HG02885 (cell line): ENCODE data around the gene EFHD2.
"Not testable (repeated sequence)": the region's sequence is repeated elsewhere in the genome, so short reads cannot be mapped to it uniquely, and the experiment has no call there.

Source experiments
- ATAC-seq: cut with Tn5 transposase; IDR thresholded peaks from one replicate; pipeline ENCODE4 v1.9.1; 2021; ENCODE audit warnings: mild to moderate bottlenecking; ENCODE audit not compliant: unreplicated experiment, poor library complexity

EFHD2 gene

DNA sequence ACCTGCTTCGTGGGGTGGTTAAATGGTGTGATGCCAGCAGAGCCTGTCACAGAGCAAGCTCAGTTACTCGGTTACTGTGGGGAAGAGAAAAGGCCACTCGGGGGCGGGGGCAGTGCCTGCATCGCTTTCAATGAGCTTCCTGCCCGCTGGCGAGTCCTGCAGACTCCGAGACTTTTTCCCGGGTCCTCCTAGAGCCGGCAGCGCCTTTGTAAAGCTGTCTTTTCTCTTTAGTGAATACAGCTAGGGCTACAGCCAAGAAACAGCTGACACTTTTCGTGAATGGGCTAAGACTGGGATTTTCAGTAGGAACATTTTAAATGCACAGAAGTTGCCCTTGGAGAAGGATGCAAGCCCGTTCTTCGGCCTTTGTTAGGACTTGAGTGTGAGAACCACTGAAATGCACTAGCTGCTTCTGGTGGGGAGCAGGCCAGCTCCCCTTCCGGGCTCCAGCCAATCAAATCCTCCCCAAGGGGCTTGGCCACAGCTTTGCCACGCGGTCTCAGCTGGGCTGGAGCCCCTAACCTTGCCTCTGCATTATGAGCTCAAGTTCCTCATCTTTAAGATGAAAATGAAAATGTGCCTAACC is 23.4 kb upstream of the EFHD2 start:
- no peak for ATAC-seq

DNA sequence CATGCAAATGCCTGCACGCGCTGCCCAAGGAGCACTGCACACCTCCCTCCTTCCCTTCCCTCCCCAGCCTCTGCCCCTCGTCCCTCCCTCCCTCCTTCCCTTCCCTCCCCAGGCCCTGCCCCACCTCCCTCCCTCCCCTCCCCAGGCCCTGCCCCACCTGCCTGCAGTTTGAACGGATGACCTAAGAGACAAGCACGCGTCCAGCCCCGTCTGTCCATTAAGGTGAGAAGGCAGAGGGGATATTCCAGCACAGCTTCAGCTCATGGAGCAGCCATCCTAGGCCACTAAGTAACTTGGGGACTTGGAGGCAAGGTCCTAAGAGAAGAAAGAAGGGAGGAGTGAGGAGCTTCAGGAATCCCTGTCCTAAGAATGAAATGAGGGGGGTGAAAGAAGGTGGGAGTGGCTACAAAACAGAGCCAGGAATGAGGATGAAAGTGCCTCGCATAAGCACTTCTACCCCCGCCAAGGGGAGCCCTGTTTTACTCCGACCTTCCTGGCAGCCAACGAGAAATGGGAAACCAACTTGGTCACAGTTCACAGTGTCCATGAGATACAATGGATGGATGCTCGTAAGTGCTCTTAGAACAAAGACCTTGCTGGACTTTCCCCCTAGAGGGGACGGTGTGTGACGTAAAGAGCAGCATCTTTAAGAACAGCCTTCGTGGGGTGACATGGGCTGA is 21.3 kb upstream of the EFHD2 start:
- no peak for ATAC-seq

DNA sequence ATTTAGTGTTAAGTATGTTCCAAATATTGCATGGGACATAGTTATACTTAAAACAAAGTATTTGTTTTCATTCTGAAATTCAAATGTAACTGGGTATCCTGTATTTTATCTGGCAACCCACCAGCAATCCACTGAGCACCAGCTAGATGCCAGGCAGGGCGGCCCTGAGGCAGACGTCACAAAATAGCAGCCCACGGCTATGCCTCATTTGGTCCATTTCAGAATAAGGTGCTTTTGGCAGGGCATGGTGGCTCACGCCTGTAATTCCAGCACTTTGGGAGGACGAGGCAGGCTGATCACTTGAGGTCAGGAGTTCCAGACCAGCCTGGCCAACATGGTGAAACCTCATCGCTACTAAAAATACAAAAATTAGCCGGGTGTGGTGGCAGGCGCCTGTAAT is 19.9 kb upstream of the EFHD2 start:
- not testable (repeated sequence) for ATAC-seq

DNA sequence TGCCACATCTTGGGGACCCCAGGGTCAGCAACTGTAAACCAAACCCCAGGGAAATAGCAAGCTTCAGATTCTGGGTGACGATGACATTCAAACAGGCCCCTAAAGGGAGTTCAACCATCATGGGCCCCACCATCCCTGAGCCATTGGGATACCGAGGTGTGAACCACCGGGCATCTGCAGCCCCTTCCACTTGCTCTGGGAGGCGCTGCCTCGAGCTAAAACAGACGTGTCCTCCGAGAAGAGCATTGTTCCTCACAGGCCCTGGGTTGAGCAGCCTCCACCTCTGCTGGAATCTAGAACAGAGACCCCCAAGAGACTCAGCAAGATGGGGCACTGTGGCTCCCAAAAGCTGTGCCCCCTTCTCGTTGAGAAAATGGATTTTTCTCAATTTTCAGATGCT is 19.0 kb upstream of the EFHD2 start:
- ATAC-seq = no peak

DNA sequence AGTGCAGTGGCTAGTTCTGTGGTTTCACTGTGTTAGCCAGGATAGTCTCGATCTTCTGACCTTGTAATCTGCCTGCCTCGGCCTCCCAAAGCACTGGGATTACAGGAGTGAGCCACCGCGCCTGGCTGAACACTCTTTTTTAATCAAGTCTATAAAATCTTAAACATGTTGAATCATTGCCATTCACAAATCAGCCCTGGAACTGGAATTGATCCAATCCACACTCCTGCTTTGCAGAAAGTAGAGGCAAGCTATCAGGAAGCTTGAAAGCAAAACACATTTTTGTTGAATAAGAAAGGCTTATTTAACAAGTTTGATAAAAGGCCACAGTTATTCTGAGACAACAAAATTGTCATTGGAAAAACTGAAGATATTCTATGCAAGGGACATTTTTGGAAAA is 18.3 kb upstream of the EFHD2 start:
- ATAC-seq = no peak

DNA sequence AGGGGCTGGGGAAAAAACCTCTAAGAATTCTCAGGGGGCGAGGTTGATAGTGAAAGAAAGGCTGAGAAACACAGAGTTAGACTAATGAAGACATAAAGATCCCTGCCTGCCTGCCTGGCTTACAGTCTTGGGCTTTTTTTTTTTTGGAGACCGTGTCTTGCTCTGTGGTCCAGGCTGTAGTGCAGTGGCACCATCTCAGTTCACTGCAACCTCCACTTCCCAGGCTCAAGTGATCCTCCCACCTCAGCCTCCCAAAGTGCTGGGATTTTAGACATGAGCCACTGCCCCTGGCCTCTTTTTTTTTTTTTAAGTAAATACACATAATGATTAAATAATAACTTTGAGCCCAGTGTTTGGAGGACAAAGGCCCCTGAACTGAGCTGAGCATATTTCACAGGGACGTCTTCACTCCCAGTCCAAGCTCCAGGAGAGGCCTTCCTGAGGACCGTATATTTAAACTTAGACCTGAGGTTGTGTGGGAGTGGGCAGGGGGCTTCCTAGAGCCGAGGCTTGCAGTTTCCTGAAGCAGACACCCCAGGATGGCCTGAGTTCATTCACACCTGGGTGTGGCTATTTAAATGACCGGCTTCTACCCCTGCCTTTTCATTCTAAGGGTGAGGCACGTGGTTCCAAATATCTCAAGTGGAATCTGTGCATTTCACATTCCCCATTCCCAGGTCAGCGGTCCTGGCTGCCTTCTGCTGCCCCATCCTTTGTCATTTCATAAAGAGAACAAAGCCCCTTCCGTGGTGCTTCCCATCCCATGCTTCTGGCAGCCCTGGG is 16.0 kb upstream of the EFHD2 start:
- no peak for ATAC-seq

DNA sequence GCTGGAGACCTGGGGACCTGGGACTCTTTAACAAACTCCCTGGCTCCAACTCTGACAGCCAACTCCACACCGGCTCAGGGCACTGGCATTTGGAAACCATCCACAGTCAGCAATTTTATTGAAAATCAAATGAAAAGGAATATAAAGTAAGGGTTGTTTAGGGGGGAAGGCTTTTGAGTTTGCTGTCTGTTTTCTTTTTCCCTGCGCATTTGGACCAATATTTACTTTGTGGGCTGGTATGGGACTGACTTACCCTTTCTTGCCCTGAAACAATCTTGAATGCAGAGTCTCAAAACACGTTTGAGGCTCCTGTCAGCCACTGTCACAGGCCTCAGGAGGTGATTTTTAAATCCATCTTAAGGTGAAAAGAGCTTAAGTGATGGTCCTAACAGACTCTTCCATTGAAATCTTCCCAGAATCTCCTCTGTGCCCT is 15.4 kb upstream of the EFHD2 start:
- no peak for ATAC-seq

DNA sequence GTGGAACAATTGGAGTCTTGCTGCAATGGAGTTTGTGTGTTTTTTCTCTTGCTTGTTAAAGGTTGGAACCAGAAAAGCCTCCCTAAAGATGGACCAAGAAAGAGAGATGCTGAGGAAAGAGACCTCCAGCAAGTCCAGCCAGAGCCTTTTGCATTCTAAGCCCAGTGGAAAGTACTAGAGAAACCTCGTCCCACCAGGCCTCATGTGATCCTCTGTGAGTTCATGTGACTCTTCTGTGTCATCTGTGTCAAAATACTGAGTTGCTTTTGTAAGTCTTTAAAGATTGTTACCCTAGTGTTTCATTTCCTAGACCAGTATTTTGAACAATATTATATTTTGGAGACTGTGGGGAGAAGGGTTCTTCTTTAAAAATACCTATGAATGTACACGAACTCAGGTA is 12.5 kb upstream of the EFHD2 start:
- ATAC-seq = no peak

DNA sequence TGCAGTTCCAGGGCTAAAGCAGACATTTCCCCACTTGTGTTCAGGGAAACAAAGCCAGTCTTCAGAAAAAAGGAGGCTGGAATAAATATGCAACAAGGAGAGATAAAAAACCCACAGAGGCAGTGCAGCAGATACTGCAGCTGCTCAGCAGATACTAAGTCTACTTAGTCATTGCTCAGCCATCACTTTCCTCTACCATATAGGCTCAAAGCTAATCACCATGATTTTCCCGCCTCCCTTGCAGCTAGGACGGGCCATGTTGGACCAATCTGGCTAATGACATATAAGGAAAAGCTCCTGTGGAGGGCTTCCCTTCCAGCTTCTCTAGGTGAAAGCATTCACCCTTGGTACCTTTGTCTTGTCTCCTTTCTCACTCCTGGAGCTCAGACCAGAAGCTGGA is 10.0 kb upstream of the EFHD2 start:
- ATAC-seq = no peak

DNA sequence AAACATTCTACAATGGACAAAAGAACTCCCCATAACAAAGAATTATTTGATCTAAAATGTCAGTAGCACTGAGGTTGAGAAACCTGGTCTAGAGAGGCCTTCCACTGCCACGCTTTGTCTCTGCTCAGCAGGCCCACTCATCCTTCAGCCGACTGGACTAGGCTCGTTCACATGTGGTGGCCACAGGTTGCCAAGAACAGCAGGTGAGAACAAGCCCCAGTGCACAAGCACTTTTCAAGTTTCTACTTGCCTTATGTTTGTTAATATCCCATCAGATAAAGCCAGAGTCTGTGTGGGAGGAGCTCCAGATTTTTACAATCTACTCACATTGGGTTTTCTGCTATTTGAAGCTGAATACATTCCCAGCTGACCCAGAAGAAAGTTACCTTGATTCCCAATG is 9.1 kb upstream of the EFHD2 start:
- ATAC-seq = no peak

DNA sequence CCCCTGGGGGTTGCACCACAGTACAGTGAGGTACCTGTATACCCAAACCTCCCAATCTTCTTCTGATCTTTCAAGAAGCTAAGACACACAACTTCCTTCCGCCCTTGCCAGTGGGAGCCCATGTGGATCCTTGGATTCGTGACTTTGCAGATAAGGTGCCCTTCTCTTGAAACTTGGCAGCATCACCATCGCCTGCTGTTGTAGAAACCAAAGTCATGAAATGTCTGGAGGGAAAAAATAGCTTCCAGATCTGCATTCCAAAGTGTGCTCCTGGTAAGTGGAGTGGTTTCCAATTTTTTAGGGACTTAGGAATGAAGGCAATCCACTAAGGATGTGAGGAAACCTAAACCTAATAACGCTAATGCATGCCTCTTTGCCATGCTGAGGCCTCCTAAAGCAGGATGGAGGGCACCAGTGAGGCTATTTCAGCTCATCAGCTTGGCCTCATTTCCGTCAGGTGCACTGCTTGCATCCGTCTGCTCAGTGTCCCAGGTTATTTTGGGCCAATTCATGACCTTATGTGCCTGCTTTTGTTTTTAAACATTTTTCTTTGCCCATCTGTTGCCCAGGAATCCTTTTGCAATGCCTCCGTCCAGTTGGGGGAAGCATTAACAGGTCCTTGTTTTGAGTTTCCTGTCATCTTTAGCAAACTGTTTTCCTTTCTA is 8.2 kb upstream of the EFHD2 start:
- ATAC-seq = no peak

DNA sequence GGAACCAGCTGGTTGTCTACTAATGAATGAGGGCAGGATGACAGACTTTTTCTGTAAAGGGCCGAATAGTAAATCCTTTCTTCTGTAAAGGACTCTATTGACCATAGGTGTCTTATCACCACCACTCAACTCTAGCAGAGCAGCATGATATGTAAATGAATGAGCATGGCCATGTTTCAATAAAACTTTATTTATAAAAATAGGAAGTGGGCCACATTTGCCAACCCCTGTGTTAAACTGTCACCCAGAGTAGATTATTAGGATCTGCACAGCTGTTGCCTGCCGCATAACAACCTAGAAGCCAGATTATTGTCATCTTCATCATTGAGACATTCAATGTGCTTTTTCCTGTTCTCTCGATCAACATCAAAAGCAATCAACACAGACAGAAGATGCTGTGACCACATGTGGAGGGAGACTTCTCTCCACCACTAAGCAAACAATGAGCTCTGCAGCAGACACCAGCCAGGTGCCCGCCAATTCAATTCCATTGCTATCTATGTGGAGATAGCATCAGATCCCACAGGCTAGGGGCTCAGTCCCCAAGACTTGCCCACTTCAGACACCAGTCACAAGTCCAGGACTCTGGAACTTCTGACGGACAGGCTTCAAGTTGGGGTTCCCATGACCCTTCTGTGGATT is 6.8 kb upstream of the EFHD2 start:
- no peak for ATAC-seq

DNA sequence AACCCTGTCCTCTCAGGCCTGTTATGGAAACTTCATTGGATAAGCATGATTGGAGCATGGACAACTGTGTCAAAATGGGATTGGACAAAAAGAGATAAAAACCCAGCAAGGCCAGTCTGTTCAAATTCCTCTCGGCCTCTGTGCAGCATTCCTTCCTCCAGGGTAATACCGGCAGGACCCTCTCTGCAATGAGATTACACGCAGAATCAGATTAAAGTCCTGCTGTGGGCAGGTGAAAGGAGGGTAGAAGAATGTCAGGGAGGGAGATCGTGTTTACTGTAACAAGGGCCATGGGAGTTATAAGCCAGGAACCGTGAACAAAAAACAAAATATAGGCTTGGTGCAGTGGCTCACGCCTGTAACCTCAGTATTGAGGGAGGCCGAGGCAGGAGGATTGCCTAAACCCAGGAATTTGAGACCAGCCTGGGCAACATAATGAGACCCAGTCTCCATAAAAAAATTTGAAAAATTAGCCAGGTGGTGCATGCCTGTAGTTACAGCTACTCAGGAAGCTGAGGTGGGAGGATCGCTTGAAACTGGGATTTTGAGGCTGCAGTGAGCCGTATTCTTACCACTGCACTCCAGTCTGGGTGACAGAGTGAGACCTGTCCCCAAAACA is 5.6 kb upstream of the EFHD2 start:
- ATAC-seq = no peak

DNA sequence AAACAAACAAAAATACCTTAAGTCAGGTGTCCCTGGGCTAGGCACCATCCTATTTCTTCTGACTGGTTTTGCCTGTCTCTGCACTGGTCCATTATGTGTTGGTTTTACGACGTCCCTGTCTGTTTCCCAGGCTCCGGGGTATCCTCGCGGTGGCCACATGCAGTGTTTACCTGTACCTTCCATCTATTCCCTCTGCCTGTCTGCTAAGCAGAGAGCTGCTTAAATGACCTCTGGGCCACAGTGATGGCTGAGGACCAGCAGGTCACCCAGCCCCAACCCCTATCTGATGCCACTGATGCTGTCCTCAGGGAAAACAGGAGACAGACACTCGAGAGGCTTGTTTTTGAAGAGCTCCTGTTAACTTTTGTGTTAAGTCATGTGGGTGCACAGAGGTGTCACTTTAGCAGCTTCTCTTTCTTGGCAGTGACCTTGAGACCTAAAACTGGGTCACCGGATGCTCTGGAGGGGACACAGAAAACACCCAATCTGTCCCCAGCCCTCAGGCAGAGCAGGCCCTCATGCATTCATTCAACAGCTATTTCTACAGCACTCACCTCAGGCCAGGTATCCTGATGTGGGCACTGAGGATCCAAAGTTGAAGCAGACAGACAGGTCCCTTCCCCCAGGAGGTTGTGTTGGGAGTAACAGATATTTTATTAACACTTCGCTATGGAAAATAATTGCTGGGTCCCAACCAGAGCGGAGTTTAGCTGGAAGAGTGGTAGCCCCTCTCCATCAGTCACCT is 4.4 kb upstream of the EFHD2 start:
- no peak for ATAC-seq

DNA sequence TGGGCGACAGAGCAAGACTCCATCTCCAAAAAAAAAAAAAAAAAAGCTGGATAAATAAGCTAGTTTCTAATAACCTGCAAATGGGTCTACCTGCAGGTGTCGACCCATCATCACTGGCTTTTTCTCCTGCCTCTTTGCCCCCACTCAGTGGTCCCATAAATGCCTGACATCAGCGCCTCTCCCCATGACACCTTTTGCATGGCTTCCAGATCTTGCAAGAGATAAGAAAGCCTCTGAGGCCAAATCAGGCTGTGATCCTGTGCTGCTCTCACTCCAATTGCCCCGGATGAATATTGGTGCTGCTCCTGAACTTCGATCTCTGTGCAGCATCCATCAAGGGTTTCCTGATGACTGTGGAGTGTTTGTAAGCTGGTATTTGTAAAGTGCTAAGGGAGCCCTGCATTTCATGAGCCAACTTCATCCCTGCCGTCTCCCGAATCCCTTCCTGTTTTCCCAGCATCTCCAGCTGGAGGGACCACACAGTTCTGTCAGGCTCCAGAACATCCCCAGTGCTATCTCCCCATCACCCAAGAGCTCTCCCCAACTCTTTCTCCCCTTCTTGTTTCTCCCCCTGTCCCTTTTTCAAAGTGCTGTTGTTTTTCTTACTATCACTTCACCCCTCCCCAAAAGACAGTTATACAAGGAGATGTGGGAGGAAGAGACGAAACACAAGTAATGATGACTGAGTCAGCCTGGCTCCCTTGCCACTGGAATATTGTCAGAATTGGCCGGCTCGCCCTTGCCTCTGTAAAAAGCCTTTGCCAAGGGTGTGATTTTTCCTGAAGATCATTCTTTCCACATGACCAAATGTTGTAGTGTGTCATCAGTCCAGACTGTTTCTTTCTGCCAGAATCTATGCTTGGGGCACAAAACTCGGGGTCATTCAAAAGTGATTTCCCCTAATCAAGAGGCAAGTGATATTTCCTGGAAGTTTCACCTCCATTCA is 2.8 kb upstream of the EFHD2 start:
- no peak for ATAC-seq

DNA sequence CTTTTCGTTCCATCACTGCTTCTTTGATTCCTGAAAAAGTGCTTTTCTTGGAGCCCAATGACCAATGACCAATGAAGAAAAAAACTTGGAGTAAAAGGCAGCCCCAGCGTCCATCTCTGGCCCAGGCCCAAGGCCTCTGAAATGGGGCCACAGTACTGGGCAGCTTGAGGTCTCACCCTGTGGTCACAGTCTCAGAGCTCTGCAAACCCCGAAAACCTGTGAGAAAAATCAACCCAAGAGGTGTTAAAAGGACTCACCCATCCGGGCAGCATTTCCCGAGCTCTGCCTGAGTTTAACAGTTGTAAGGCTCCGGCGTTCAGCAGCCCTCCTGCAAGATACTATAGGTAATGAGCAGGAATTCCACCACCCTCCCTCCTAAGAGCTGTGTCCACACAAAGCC is 2.1 kb upstream of the EFHD2 start:
- ATAC-seq = no peak

DNA sequence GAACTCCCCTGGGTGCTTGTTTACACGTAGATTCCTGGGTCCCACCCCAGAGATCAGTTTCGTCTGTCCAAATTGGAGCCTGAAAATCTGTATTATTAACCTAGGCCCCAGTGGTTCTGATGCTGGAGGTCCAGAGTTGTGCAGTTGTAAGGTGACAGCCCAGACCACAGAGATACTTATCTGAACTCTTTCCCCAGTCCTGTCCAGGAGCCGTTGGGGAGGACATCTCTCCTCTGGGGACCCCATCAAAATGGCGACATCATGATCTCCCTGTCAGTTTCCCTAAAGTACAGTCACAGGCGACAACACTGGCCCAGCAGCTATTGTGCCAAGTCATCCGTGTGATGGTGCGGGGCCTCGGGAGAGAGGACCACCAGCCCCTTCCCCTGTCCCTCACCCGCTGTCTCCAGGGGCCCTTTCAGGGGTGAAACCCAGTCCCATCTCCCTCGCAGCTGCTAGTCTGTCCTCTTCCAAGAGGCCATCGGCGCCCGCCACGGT is 749 bp upstream of the EFHD2 start:
- ATAC-seq = no peak

DNA sequence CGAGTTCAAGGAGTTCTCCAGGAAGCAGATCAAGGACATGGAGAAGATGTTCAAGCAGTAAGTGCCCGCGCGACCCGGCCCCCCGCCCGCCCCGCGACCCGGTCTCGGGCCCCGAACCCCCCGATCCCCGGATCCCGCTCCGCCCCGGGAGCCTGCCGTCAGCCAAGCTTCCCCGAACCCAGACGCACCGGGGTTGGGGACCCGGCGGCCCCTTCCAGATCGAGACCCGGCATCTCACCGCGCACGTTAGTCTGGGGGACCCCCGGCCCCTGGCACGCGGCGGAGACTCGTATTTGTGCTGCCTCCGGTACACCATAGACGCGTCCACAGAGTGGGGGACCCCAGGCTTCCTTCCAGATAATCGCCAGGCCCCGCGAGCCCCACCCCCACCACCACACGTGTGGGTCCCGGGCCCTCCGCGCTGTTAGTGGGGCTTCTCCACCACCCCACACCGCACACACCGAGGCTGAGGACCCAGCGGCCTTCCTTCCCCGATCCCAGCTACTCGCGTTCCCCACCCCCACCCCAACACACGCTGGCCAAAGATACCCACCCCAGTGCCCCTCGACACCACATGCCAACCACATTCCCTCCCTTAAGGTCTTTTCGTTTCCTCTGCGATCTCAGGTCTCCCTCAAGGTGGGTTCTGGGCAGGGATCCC is 665 bp downstream of the EFHD2 start:
- no peak for ATAC-seq
